HEK293 (cell line): ENCODE results near the gene ANTXRL.

Source experiments
- CTCF ChIP-seq: fragments of 450-650 bp; formaldehyde crosslinking; IDR thresholded peaks from 2 replicates; pipeline ENCODE4 v1.5.1; 2016; ENCODE audit warnings: missing biosample characterization, missing genetic modification characterization
- ZBTB11 ChIP-seq: fragments of 450-650 bp; formaldehyde crosslinking; conservative IDR thresholded peaks from 2 replicates; pipeline ENCODE4 v1.5.1; 2016; ENCODE audit warnings: low read depth, missing biosample characterization, missing genetic modification characterization
- ZNF362 ChIP-seq: fragments of 450-650 bp; formaldehyde crosslinking; IDR thresholded peaks from 2 replicates; pipeline ENCODE4 v1.5.1; 2016; ENCODE audit warnings: missing biosample characterization, missing genetic modification characterization
- ZNF791 ChIP-seq: fragments of 450-650 bp; formaldehyde crosslinking; IDR thresholded peaks from 2 replicates; pipeline ENCODE4 v1.5.1; 2016; ENCODE audit warnings: missing biosample characterization, missing genetic modification characterization

GRCh38 chr10:46319389-46319788 is 32.6 kb downstream of the ANTXRL start:
- TF ChIP-seq ZNF791 (no peak), CTCF (tag by site-specific recombination) (no peak), ZBTB11 (tag by site-specific recombination) (no peak), ZNF362 (tag by site-specific recombination) (no peak)
